Activated CD4-positive, CD25-positive, alpha-beta regulatory T cell treated with anti-CD3 and anti-CD28 coated beads, Interleukin-2, amount 50 U/mL, for 24 hours (primary cell): ENCODE measurements around the gene PGBD5.

Experiments used
- ATAC-seq, 2 donors: fragments of 150-1000 bp; cut with Tn5 transposase; one replicate each; pipeline ENCODE4 v1.10.0; 2021; ENCODE audit warnings: mild to moderate bottlenecking in 1 of 2, moderate library complexity in 1 of 2

The PGBD5 gene

GRCh38 chr1:230347896-230348295 lies 78.2 kb downstream of the PGBD5 start:
- ATAC-seq: no peak

- no peak for ATAC-seq
These were observed 80.8 kb downstream of the PGBD5 start for GRCh38 chr1:230345139-230345885.

GRCh38 chr1:230342699-230343098 lies 83.4 kb downstream of the PGBD5 start:
- ATAC-seq: peak in 1 of 2 donors; percentile 24

GRCh38 chr1:230342019-230342418 lies 84.1 kb downstream of the PGBD5 start:
- ATAC-seq: no peak

GRCh38 chr1:230341162-230341546 lies 85.0 kb downstream of the PGBD5 start:
- ATAC-seq: no peak

- no peak for ATAC-seq
These were observed 85.5 kb downstream of the PGBD5 start for GRCh38 chr1:230340526-230341161.

- ATAC-seq: no peak
These were observed 87.1 kb downstream of the PGBD5 start for GRCh38 chr1:230339033-230339432.

GRCh38 chr1:230337266-230337665 lies 88.9 kb downstream of the PGBD5 start:
- no peak for ATAC-seq

- no peak for ATAC-seq
These were observed 90.1 kb downstream of the PGBD5 start for GRCh38 chr1:230335861-230336522.

GRCh38 chr1:230334447-230334837 lies 91.7 kb downstream of the PGBD5 start:
- ATAC-seq: no peak

- ATAC-seq: no peak
These were observed 92.3 kb downstream of the PGBD5 start for GRCh38 chr1:230333590-230334446.

- no peak for ATAC-seq
These were observed 93.5 kb downstream of the PGBD5 start for GRCh38 chr1:230332575-230333066.

- no peak for ATAC-seq
These were observed 94.1 kb downstream of the PGBD5 start for GRCh38 chr1:230332061-230332460.

GRCh38 chr1:230330157-230330556 lies 96.0 kb downstream of the PGBD5 start:
- ATAC-seq: no peak

GRCh38 chr1:230328342-230329015 lies 97.7 kb downstream of the PGBD5 start:
- ATAC-seq: peak; percentile 55 to 62

- peak; percentile 75 to 80 for ATAC-seq
These were observed 98.2 kb downstream of the PGBD5 start for GRCh38 chr1:230327892-230328284.

- no peak for ATAC-seq
These were observed 98.9 kb downstream of the PGBD5 start for GRCh38 chr1:230326971-230327891.

- no peak for ATAC-seq
These were observed 102.4 kb downstream of the PGBD5 start for GRCh38 chr1:230323686-230324085.

GRCh38 chr1:230322967-230323547 lies 103.1 kb downstream of the PGBD5 start:
- no peak for ATAC-seq

- no peak for ATAC-seq
These were observed 103.7 kb downstream of the PGBD5 start for GRCh38 chr1:230322421-230322756.
